GM10248 (cell line): ENCODE measurements around the gene POU2F3.

Experiments
- CTCF ChIA-PET: fragments of 300-600 bp; sonication (Branson Sonifier 250); formaldehyde crosslinking; extraction: SDS; loops from one replicate; lab custom pipeline; 2021; ENCODE audit warnings: antibody characterized with exemption; lab: Yijun Ruan, JAX
- POLR2A ChIA-PET: fragments of 350-650 bp; sonication (Branson Sonifier 250); formaldehyde crosslinking; extraction: SDS; loops from one replicate; lab custom pipeline; 2020; ENCODE audit warnings: antibody characterized with exemption; lab: Yijun Ruan, JAX
- DNase-seq: peaks from one replicate; pipeline ENCODE4 v3.0.0; 2012; ENCODE audit errors: extremely low spot score
- CTCF ChIP-seq: IDR thresholded peaks from 2 replicates; pipeline ENCODE4 v1.5.1; 2012; ENCODE audit warnings: mild to moderate bottlenecking, low read depth; ENCODE audit errors: extremely low read depth, missing control alignments, control extremely low read depth

The POU2F3 gene

GRCh38 chr11:120223793-120224192 is 16.1 kb upstream of the POU2F3 start:
- ChIA-PET CTCF (interaction anchor here (1.1 to 17.8 kb wide), 7 partner anchors 8 to 582 kb away, joined by 3 to 219 read pairs (median 17); no protein-coding TSS in a partner anchor), POLR2A (no interaction called here)
- no peak for DNase-seq
- no peak for TF ChIP-seq CTCF

GRCh38 chr11:120224361-120224760 is 15.6 kb upstream of the POU2F3 start:
- DNase-seq = no peak
- ChIA-PET POLR2A (no interaction called here), CTCF (interaction anchor here (1.9 to 17.8 kb wide), 5 partner anchors 9 to 77 kb away, joined by 6 to 219 read pairs (median 41); no protein-coding TSS in a partner anchor)
- TF ChIP-seq CTCF = no peak

- TF ChIP-seq CTCF = no peak
- ChIA-PET POLR2A (no interaction called here), CTCF (interaction anchor here (1.0 to 17.8 kb wide), 6 partner anchors 9 to 77 kb away, joined by 3 to 219 read pairs (median 29); no protein-coding TSS in a partner anchor)
- DNase-seq = no peak
Measured at GRCh38 chr11:120224972-120225909, 14.7 kb upstream of the POU2F3 start.

GRCh38 chr11:120226242-120226641 is 13.7 kb upstream of the POU2F3 start:
- DNase-seq = no peak
- CTCF ChIA-PET = interaction anchor here (3.3 to 17.8 kb wide), 4 partner anchors 8 to 76 kb away, joined by 17 to 219 read pairs (median 50); no protein-coding TSS in a partner anchor
- POLR2A ChIA-PET = no interaction called here
- no peak for TF ChIP-seq CTCF

DNA sequence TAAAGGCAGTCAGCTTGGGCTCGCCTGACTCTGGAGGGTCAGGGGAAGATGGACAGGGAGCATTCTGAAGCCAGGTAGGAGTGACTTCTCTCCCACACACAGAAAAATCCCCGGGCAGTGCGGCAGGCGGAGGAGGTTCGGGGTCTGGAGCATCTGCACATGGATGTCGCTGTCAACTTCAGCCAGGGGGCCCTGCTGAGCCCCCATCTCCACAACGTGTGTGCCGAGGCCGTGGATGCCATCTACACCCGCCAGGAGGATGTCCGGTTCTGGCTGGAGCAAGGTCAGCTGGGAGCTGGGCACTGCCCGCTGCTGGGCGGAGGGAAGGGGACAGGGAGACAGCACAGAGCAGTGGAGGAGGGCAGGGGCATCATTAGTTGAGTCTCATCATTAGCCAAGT is 13.2 kb upstream of the POU2F3 start:
- ChIA-PET POLR2A (no interaction called here), CTCF (interaction anchor here (1.3 to 25.8 kb wide), 6 partner anchors 8 to 75 kb away, joined by 4 to 792 read pairs (median 50); no protein-coding TSS in a partner anchor)
- TF ChIP-seq CTCF = no peak

DNA sequence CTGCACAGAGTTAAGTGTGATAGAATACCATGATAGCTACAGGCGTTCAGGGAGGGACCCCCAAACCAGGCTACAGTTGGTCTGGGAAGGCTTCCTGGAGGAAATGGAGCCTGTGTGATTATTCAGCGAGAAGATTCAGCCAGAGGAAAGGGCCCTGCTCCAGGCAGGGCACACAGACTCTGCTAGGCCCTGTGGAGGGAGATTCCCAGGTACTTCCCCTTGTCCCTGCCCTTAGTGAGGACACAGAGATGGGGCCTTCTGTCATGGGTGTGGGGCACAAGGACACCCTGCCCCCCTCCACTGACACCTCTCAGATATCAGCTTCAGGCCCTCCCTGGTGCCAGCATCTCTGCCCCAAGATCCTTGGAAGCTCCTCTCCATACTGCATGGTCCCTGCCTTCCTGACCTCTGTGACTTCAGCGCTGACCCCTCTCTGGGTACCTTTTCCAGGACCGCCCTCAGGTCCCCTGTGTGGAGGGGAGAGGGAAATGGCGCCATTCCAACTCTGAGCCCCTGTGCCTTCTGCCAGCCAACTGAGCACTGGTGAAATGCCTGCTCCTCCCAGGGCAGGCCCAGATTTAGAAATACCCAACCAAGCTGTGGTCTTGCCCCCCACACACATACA is 12.6 kb upstream of the POU2F3 start:
- no peak for TF ChIP-seq CTCF
- POLR2A ChIA-PET = no interaction called here
- DNase-seq = no peak
- CTCF ChIA-PET = interaction anchor here (1.3 to 25.8 kb wide), 5 partner anchors 7 to 73 kb away, joined by 4 to 792 read pairs (median 41); no protein-coding TSS in a partner anchor

More for the DNA sequence above, 13.2 kb upstream of the POU2F3 start:
- DNase-seq = no peak
